NOMO-1 treated with dmso at 0.1 percent for 144 hours (cell line): Measurements from ENCODE around the gene MSH4.

Source experiments
- DNase-seq: peaks from one replicate; lab custom pipeline; 2025; ENCODE audit not compliant: unreplicated experiment; lab: John Stamatoyannopoulos, UW

Gene MSH4

DNA sequence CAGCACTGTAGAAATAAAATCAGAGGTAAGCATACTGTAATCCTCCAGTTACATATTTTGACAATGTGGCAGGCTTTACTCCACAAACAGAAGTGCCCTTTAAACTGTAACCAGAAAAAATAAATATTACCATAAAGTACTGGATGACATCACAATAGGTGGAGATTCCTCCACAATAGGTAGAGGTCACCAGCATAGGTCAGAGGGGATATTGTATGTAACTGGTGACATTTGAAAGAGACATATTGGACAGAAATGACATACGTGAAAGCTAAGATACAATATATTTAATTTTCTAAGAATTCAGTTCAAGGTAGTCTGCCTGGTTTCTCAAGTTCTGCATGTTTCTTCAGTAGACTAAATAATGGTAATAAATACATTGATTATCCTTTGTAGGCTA, 135.6 kb downstream of the MSH4 start, which contains the start of gene ASB17:
TSS of gene ASB17 (minus strand) at position 101 of the 400 bp plus-strand sequence. CDS start 113 bp downstream, outside the sequence.
- no peak for DNase-seq

- DNase-seq, result no peak
Observed at GRCh38 chr1:75937034-75937433, 140.4 kb downstream of the MSH4 start.

- peak; percentile 57 for DNase-seq
Observed at GRCh38 chr1:75943037-75943436, 146.4 kb downstream of the MSH4 start.

DNA sequence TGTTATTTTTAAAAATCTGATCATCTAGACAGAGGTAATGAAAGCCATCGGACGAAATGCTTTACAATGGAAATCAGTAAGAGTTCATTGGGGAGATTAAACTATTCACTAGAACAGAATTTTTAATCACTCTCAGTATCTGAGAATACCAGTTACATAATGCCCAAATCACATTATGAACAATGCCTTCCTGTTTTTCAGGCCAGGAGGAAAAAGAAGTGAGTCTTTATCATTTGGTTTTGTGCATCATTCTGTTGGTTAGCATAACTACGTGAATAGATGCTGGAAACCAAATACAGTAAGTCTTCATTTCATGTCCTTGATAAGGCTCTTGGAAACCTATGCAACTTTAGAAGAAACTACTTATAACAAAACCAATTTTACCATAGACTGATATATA, 153.5 kb downstream of the MSH4 start:
- DNase-seq, result no peak

DNA sequence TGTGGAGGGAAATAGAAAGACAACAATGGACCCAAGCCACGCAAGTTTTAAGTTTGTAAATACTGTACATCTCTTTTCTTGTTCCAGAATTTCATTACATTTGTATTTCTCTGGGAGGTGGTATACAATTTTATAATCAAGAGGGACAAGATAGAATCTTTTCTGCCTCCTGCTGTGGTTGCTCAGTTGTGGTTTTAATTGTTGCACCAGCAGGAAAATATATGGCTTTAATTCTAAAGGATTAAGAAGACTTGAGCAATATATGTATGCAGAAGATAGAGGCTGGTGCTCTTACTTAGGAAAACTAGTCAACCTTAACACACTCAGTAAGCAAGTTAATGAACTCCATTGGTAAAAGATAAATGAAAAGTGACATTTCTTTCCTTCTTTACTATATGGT, 155.3 kb downstream of the MSH4 start:
- DNase-seq, result no peak

GRCh38 chr1:75953461-75953860, 156.8 kb downstream of the MSH4 start:
- no peak for DNase-seq

GRCh38 chr1:75954586-75954985, 157.9 kb downstream of the MSH4 start:
- no peak for DNase-seq
